Neural cell (in vitro differentiated cells): Measurements from ENCODE around the gene PPP1R15B. TPM values are rescaled to one million over a fixed set of nuclear protein-coding genes. Genes with fewer than 3 reads are reported as not detected.

Experiments used
- H2AFZ ChIP-seq: fragments of 200-600, 300-800 bp; sonication (generic), shearing (Covaris generic); 2 replicates; pipeline ENCODE4 v1.6.0; 2014; ENCODE audit warnings: low read depth, mild to moderate bottlenecking, antibody characterized with exemption, low read length, moderate library complexity
- H3F3A ChIP-seq: fragments of 200-600 bp; shearing (Covaris generic); 2 replicates; pipeline ENCODE4 v1.6.1; 2016; ENCODE audit warnings: mild to moderate bottlenecking, moderate library complexity, mixed read lengths, antibody characterized with exemption, low read length; ENCODE audit not compliant: insufficient read depth, poor library complexity, severe bottlenecking
- H3K27ac ChIP-seq: fragments of 200-600, 300-800 bp; sonication (generic), shearing (Covaris generic); 2 replicates; pipeline ENCODE4 v1.5.1; 2014; ENCODE audit warnings: mild to moderate bottlenecking, low read length, moderate library complexity
- H3K27me3 ChIP-seq: fragments of 300-800, 200-600 bp; sonication (generic), shearing (Covaris generic); 2 replicates; pipeline ENCODE4 v1.6.0; 2014; ENCODE audit warnings: mild to moderate bottlenecking, low read depth, low read length, moderate library complexity; ENCODE audit not compliant: insufficient read depth
- H3K36me3 ChIP-seq: fragments of 300-800, 200-600 bp; sonication (generic), shearing (Covaris generic); 2 replicates; pipeline ENCODE4 v1.5.1; 2014; ENCODE audit warnings: mild to moderate bottlenecking, antibody characterized with exemption, low read length, moderate library complexity; ENCODE audit not compliant: insufficient read depth
- H3K4me2 ChIP-seq: fragments of 300-800, 200-600 bp; sonication (generic), shearing (Covaris generic); 2 replicates; pipeline ENCODE4 v1.6.0; 2014; ENCODE audit warnings: mild to moderate bottlenecking, low read length
- H3K4me3 ChIP-seq: fragments of 300-800, 200-600 bp; sonication (generic), shearing (Covaris generic); 2 replicates; pipeline ENCODE4 v1.5.1; 2014; ENCODE audit warnings: mild to moderate bottlenecking, low read length, moderate library complexity
- H3K79me2 ChIP-seq: fragments of 200-600 bp; shearing (Covaris generic); replicated peaks from 2 replicates; pipeline ENCODE4 v1.6.0; 2014; ENCODE audit warnings: mild to moderate bottlenecking, low read length, moderate library complexity; ENCODE audit not compliant: insufficient read depth
- H3K9ac ChIP-seq: fragments of 300-800, 200-600 bp; sonication (generic), shearing (Covaris generic); 2 replicates; pipeline ENCODE4 v1.6.1; 2016; ENCODE audit warnings: mild to moderate bottlenecking, low read length, mixed read lengths
- H3K9me2 ChIP-seq: fragments of 200-600 bp; shearing (Covaris generic); 2 replicates; pipeline ENCODE4 v1.6.1; 2016; ENCODE audit warnings: mild to moderate bottlenecking, low read length, mixed read lengths; ENCODE audit not compliant: insufficient read depth
- H3K9me3 ChIP-seq: fragments of 200-600, 300-800 bp; sonication (generic), shearing (Covaris generic); 2 replicates; pipeline ENCODE4 v1.6.1; 2016; ENCODE audit warnings: mild to moderate bottlenecking, mixed run types, low read length, moderate library complexity, mixed read lengths
- H4K20me1 ChIP-seq: fragments of 200-600 bp; shearing (Covaris generic); 2 replicates; pipeline ENCODE4 v1.6.1; 2016; ENCODE audit warnings: mild to moderate bottlenecking, mixed run types; ENCODE audit not compliant: insufficient read depth
- EP300 ChIP-seq: fragments of 450-650 bp; conservative IDR thresholded peaks from 2 replicates; pipeline ENCODE4 v1.6.1; 2014; ENCODE audit warnings: antibody characterized with exemption, mild to moderate bottlenecking, moderate library complexity; ENCODE audit not compliant: poor library complexity, severe bottlenecking
- EZH2 ChIP-seq: fragments of 200-600, 300-800 bp; shearing (Covaris generic), sonication (generic); IDR thresholded peaks from 2 replicates; pipeline ENCODE4 v1.6.1; 2014; ENCODE audit warnings: antibody characterized with exemption, low read length, borderline replicate concordance, mild to moderate bottlenecking; ENCODE audit not compliant: insufficient read depth, poor library complexity, severe bottlenecking
- MXI1 ChIP-seq: fragments of 450-650 bp; conservative IDR thresholded peaks from 2 replicates; pipeline ENCODE4 v1.6.1; 2014; ENCODE audit warnings: antibody characterized with exemption, mild to moderate bottlenecking; ENCODE audit not compliant: poor library complexity, severe bottlenecking
- POLR2AphosphoS5 ChIP-seq: IDR thresholded peaks from 2 replicates; pipeline ENCODE4 v1.6.1; 2012
- RAD21 ChIP-seq: fragments of 450-650 bp; conservative IDR thresholded peaks from 2 replicates; pipeline ENCODE4 v1.6.1; 2014; ENCODE audit warnings: antibody characterized with exemption, mild to moderate bottlenecking, moderate library complexity
- SMC3 ChIP-seq: fragments of 450-650 bp; conservative IDR thresholded peaks from 2 replicates; pipeline ENCODE4 v1.6.1; 2014; ENCODE audit warnings: antibody characterized with exemption, mild to moderate bottlenecking, moderate library complexity; ENCODE audit not compliant: poor library complexity
- TAF1 ChIP-seq: IDR thresholded peaks from 2 replicates; pipeline ENCODE4 v1.6.1; 2012; ENCODE audit warnings: low read depth
- polyA plus RNA-seq: library from polyadenylated mRNA; depleted of rRNA; stranded (reverse); fragments of >200 nt; gene quantifications from 2 replicates; pipeline ENCODE4 v1.2.3, GENCODE V29; 2014
- TF ChIP-seq, protein P1 (sequence below): fragments of 450-650 bp; IDR thresholded peaks from 2 replicates; pipeline ENCODE4 v1.5.1; 2014; ENCODE audit warnings: antibody characterized with exemption, mild to moderate bottlenecking, moderate library complexity; ENCODE audit not compliant: poor library complexity, severe bottlenecking
- TF ChIP-seq, protein P2 (sequence below): IDR thresholded peaks from 2 replicates; pipeline ENCODE4 v1.6.1; 2012; ENCODE audit warnings: borderline replicate concordance

Gene PPP1R15B
- polyA plus RNA-seq, 1 donor from 2014 or later: 30.1 TPM

GRCh38 chr1:204391629-204392028, 20.0 kb downstream of the PPP1R15B start:
- TF ChIP-seq MXI1 (no peak), RAD21 (no peak), TAF1 (no peak), POLR2AphosphoS5 (no peak), EP300 (no peak), SMC3 (no peak), EZH2 (no peak)
- TF ChIP-seq, protein P1, sequence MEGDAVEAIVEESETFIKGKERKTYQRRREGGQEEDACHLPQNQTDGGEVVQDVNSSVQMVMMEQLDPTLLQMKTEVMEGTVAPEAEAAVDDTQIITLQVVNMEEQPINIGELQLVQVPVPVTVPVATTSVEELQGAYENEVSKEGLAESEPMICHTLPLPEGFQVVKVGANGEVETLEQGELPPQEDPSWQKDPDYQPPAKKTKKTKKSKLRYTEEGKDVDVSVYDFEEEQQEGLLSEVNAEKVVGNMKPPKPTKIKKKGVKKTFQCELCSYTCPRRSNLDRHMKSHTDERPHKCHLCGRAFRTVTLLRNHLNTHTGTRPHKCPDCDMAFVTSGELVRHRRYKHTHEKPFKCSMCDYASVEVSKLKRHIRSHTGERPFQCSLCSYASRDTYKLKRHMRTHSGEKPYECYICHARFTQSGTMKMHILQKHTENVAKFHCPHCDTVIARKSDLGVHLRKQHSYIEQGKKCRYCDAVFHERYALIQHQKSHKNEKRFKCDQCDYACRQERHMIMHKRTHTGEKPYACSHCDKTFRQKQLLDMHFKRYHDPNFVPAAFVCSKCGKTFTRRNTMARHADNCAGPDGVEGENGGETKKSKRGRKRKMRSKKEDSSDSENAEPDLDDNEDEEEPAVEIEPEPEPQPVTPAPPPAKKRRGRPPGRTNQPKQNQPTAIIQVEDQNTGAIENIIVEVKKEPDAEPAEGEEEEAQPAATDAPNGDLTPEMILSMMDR: no peak
- TF ChIP-seq, protein P2, sequence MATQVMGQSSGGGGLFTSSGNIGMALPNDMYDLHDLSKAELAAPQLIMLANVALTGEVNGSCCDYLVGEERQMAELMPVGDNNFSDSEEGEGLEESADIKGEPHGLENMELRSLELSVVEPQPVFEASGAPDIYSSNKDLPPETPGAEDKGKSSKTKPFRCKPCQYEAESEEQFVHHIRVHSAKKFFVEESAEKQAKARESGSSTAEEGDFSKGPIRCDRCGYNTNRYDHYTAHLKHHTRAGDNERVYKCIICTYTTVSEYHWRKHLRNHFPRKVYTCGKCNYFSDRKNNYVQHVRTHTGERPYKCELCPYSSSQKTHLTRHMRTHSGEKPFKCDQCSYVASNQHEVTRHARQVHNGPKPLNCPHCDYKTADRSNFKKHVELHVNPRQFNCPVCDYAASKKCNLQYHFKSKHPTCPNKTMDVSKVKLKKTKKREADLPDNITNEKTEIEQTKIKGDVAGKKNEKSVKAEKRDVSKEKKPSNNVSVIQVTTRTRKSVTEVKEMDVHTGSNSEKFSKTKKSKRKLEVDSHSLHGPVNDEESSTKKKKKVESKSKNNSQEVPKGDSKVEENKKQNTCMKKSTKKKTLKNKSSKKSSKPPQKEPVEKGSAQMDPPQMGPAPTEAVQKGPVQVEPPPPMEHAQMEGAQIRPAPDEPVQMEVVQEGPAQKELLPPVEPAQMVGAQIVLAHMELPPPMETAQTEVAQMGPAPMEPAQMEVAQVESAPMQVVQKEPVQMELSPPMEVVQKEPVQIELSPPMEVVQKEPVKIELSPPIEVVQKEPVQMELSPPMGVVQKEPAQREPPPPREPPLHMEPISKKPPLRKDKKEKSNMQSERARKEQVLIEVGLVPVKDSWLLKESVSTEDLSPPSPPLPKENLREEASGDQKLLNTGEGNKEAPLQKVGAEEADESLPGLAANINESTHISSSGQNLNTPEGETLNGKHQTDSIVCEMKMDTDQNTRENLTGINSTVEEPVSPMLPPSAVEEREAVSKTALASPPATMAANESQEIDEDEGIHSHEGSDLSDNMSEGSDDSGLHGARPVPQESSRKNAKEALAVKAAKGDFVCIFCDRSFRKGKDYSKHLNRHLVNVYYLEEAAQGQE: no peak

GRCh38 chr1:204390751-204391466, 20.7 kb downstream of the PPP1R15B start:
- no peak overlapping the region for H3K27ac ChIP-seq
- H3K4me3 ChIP-seq: no peak overlapping the region
- H3K9ac ChIP-seq: no peak overlapping the region
- H3K27me3 ChIP-seq: peaks cover 3% of the 10 kb centered on the region
- no peaks in the 10 kb centered on the region for H3F3A ChIP-seq
- no peak overlapping the region for H3K4me2 ChIP-seq
- TF ChIP-seq RAD21: no peak
- no peaks in the 10 kb centered on the region for H3K9me2 ChIP-seq
- H3K9me3 ChIP-seq: no peaks in the 10 kb centered on the region
- no peak overlapping the region for H2AFZ ChIP-seq
- no peaks in the 10 kb centered on the region for H3K36me3 ChIP-seq
- no peaks in the 10 kb centered on the region for H4K20me1 ChIP-seq
- no peaks in the 10 kb centered on the region for H3K79me2 ChIP-seq

More at GRCh38 chr1:204391629-204392028, 20.0 kb downstream of the PPP1R15B start:
- H3K79me2 ChIP-seq: no peaks in the 10 kb centered on the region
- H3K36me3 ChIP-seq: no peaks in the 10 kb centered on the region
- H3K9me3 ChIP-seq: no peaks in the 10 kb centered on the region
- H3K27me3 ChIP-seq: peaks cover 3% of the 10 kb centered on the region
- H3K9ac ChIP-seq: no peak overlapping the region
- H3K9me2 ChIP-seq: no peaks in the 10 kb centered on the region
- no peak overlapping the region for H2AFZ ChIP-seq
- no peak overlapping the region for H3K4me3 ChIP-seq
- H3F3A ChIP-seq: no peaks in the 10 kb centered on the region
- no peaks in the 10 kb centered on the region for H4K20me1 ChIP-seq
- no peak overlapping the region for H3K27ac ChIP-seq
- no peak overlapping the region for H3K4me2 ChIP-seq
